Psoas muscle (tissue), 8 donors: Measurements from ENCODE around the gene JAM3. TPM values are rescaled to one million over a fixed set of nuclear protein-coding genes. Genes with fewer than 3 reads are reported as not detected.

Source experiments
- ATAC-seq, 4 donors: fragments of 200-7000 bp; cut with Tn5 transposase; one replicate each; pipeline ENCODE4 v1.9.1; 2020; ENCODE audit warnings: moderate library complexity in 3 of 4, mild to moderate bottlenecking in 2 of 4
- DNase-seq, 2 donors: peaks; one replicate each; pipeline ENCODE4 v3.0.0-alpha.2; 2020
- H3K27ac ChIP-seq: fragments of 200-600 bp; one replicate; pipeline ENCODE4 v1.8.0; 2022
- H3K27me3 ChIP-seq, 3 donors: fragments of 200-600 bp in 1 of 3; one replicate each; pipeline versions ENCODE4 v1.6.1 to v1.8.0; 2013 to 2022; ENCODE audit warnings: low read length in 2 of 3, mild to moderate bottlenecking in 2 of 3, moderate library complexity in 1 of 3; ENCODE audit not compliant: insufficient read depth in 3 of 3
- H3K36me3 ChIP-seq, 2 donors: fragments of 200-600 bp in 1 of 2; one replicate each; pipeline versions ENCODE4 v1.6.1 to v1.8.0; 2013 to 2022; ENCODE audit warnings: low read depth in 1 of 2, mild to moderate bottlenecking in 1 of 2, moderate library complexity in 1 of 2; ENCODE audit not compliant: insufficient read depth in 1 of 2
- H3K4me1 ChIP-seq: fragments of 200-600 bp; one replicate; pipeline ENCODE4 v1.8.0; 2022
- H3K4me3 ChIP-seq: fragments of 200-600 bp; one replicate; pipeline ENCODE4 v1.8.0; 2022; ENCODE audit warnings: mild to moderate bottlenecking
- H3K9me3 ChIP-seq: fragments of 200-600 bp; one replicate; pipeline ENCODE4 v1.8.0; 2022
- CTCF ChIP-seq: fragments of 200-600 bp; IDR thresholded peaks from one replicate; pipeline ENCODE4 v1.8.0; 2022; ENCODE audit warnings: antibody characterized with exemption
- WGBS, 3 donors: extraction: QIAGEN DNeasy Blood & Tissue Kit; methylation state at CpG; one replicate each; pipeline versions ENCODE4 v1.1.6 to v1.1.7; 2013; 5-methylcytosine and 5-hydroxymethylcytosine counted together
- intact Hi-C, 2 donors: fragments of 100-400 bp; cut with DNase I; formaldehyde crosslinking; loops; one replicate each; pipeline versions ENCODE4 v1.11.0 to v1.14.2; 2022
- polyA plus RNA-seq, 3 donors: library from polyadenylated mRNA; stranded (reverse); fragments of 200-250 nt; gene quantifications; one replicate each; pipeline ENCODE4 v1.2.3, GENCODE V29; 2013
- total RNA-seq, 4 donors: library from RNA; stranded (reverse); fragmentation: NEBNext Ultra II Directional in 2 of 4; extraction: Animal tissue kit (Norgen Biotek cat#: 25700) in 2 of 4; gene quantifications; one replicate each; pipeline versions ENCODE4 v1.2.1 to v1.2.4, GENCODE V29; 2021 to 2023
- donor health status: healthy with polysubstance abuse.
- donor health status: DM: no; HTN: no; CAD: no; lungs with moderate emphysema.
- donor health status: Bipolar disorder and iron deficiency.
- donor health status: healthy.
- donor health status: DM: yes; HTN: yes; CAD: no.
- donor health status: DM: no; HTN: no; CAD: no.
- donor health status: DM: no; HTN: no; CAD: no.
- donor health status: DM: yes; HTN: yes; CAD: no.

The JAM3 gene
- total and polyA plus RNA-seq, 7 donors = 2.4 to 12.7 (median 5.8) TPM

DNA sequence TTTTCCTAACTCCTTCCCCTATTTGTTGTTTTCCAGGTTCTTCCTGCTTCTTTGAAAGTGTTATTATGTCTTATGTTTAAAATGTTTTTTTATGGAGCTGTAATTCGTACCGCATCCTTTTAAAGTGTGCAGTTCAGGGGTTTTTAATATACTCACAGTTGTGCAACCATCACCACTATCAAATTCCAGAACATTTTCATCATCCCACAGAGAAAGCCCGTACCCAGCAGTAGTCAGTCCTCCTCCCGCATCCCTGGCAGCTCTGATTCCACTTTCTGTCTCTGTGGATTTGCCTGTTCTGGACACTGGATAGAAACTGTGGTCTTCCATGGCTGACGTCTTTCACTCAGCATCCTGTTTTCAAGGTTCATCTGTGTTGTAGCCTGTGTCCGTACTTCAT lies 73.7 kb downstream of the JAM3 start:
- H3K36me3 ChIP-seq = peaks cover 0 to 20% of the 10 kb centered on the region in 2 donors
- intact Hi-C loops = loop anchor here (5.0 kb wide), 1 partner anchor 215 kb away; no protein-coding TSS in a partner anchor
- TF ChIP-seq CTCF = no peak
- WGBS, 3 donors = 88 to 96% (median 92%) methylated on average over 6 of the region's 6 CpGs
- H3K4me1 ChIP-seq = no peaks in the 10 kb centered on the region
- no peak for DNase-seq
- H3K9me3 ChIP-seq = no peaks in the 10 kb centered on the region
- no peak overlapping the region for H3K27ac ChIP-seq
- no peak for ATAC-seq
- no peaks in the 10 kb centered on the region for H3K27me3 ChIP-seq
- H3K4me3 ChIP-seq = no peak overlapping the region

DNA sequence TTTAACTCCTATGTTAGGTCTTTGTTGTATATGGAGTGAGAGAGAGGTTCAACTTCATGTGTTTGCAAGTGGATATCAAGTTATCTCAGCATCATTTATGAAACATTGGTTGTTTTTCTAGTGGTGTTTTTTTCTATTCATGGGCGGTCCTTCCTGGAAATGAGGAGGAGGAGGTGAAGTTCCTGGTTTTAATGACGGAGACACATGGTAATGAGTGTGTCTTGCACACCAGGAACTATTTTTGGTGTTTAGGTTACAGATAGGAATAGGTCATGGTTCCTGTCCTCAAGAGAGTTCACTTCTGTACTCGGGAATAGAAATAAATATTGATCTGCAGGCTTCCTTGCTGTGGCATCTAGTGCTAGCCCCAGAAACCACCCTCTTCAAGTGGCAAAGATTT lies 74.9 kb downstream of the JAM3 start:
- Histone ChIP-seq H3K4me1 (no peaks in the 10 kb centered on the region), H3K36me3 (peaks cover 0 to 30% of the 10 kb centered on the region in 2 donors), H3K4me3 (no peak overlapping the region), H3K27me3 (no peaks in the 10 kb centered on the region), H3K27ac (no peak overlapping the region), H3K9me3 (no peaks in the 10 kb centered on the region)
- no peak for ATAC-seq
- DNase-seq = no peak
- intact Hi-C loops = loop anchor here (5.0 kb wide), 1 partner anchor 216 kb away; no protein-coding TSS in a partner anchor
- TF ChIP-seq CTCF = no peak
- WGBS, 3 donors = 58 to 77% (median 70%) methylated on average over 3 of the region's 3 CpGs

DNA sequence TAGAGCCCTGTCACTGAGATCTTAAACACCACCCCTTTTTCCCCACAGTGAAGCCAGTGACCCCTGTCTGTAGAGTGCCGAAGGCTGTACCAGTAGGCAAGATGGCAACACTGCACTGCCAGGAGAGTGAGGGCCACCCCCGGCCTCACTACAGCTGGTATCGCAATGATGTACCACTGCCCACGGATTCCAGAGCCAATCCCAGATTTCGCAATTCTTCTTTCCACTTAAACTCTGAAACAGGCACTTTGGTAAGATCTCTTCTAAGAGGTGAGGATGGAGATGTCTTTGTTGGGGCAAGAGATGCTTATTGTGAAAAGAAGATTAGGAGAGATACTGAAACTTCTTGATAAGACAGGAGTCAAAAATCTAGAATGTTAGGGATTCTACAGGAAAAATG lies 75.9 kb downstream of the JAM3 start:
- Histone ChIP-seq H3K9me3 (no peaks in the 10 kb centered on the region), H3K36me3 (peaks cover 0 to 39% of the 10 kb centered on the region in 2 donors), H3K27ac (no peak overlapping the region), H3K4me1 (no peaks in the 10 kb centered on the region), H3K4me3 (no peak overlapping the region), H3K27me3 (no peaks in the 10 kb centered on the region)
- no peak for DNase-seq
- no peak for ATAC-seq
- 66 to 89% (median 71%) methylated on average over 5 of the region's 5 CpGs for WGBS, 3 donors
- intact Hi-C loops = loop anchor here (5.0 kb wide), 1 partner anchor 217 kb away; no protein-coding TSS in a partner anchor
- TF ChIP-seq CTCF = no peak

GRCh38 chr11:134145715-134146114 lies 76.8 kb downstream of the JAM3 start:
- TF ChIP-seq CTCF = no peak
- Histone ChIP-seq H3K36me3 (peaks cover 0 to 49% of the 10 kb centered on the region in 2 donors), H3K27me3 (no peaks in the 10 kb centered on the region), H3K4me1 (no peaks in the 10 kb centered on the region), H3K27ac (no peak overlapping the region), H3K9me3 (no peaks in the 10 kb centered on the region), H3K4me3 (no peak overlapping the region)
- WGBS, 3 donors = 68 to 78% (median 69%) methylated on average over 8 of the region's 8 CpGs
- intact Hi-C loops = no loop called here
- DNase-seq (no peak), ATAC-seq (no peak)

DNA sequence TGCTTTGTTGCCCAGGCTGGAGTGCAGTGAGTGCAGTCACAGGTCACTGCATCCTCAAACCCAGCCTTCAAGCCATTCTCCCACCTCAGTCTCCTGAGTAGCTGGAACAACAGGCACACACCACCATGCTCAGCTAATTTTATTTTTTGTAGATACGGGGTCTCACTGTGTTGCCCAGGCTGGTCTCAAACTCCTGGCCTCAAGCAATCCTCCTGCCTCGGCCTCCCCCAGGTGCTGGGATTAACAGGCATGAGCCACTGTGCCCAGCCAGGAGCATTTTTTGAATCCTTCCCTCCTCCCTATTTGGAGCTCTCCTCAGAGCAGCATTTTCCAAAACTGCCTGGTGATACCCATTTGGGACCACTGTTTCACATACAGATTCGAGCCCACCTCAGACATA lies 77.7 kb downstream of the JAM3 start:
- no peaks in the 10 kb centered on the region for H3K27me3 ChIP-seq
- ATAC-seq (no peak), DNase-seq (no peak)
- H3K4me1 ChIP-seq = no peaks in the 10 kb centered on the region
- H3K36me3 ChIP-seq = peaks cover 0 to 58% of the 10 kb centered on the region in 2 donors
- intact Hi-C loops = no loop called here
- no peak overlapping the region for H3K4me3 ChIP-seq
- WGBS, 3 donors = 91 to 99% (median 98%) methylated on average over 3 of the region's 3 CpGs
- H3K9me3 ChIP-seq = no peaks in the 10 kb centered on the region
- no peak for TF ChIP-seq CTCF
- H3K27ac ChIP-seq = no peak overlapping the region
